Prostate gland (tissue), 2 donors: ENCODE results near the gene SLC38A10.

Experiments
- CTCF ChIP-seq, 4 experiments: fragments of 200-600 bp in 2 of 4; fragments of 450-650 bp in 2 of 4; sonication (generic) in 2 of 4; IDR thresholded peaks; 1 replicate in 3 of 4; 2 replicates in 1 of 4; pipeline ENCODE4 v1.5.1; 2016 to 2019; ENCODE audit warnings: antibody characterized with exemption in 4 of 4, mild to moderate bottlenecking in 2 of 4, moderate library complexity in 2 of 4
- POLR2A ChIP-seq: fragments of 450-650 bp; IDR thresholded peaks from one replicate; pipeline ENCODE4 v1.6.1; 2016; ENCODE audit warnings: antibody characterized with exemption, mild to moderate bottlenecking
- POLR2AphosphoS5 ChIP-seq: sonication (generic); formaldehyde crosslinking; IDR thresholded peaks from one replicate; pipeline ENCODE4 v1.6.1; 2017; ENCODE audit warnings: antibody characterized with exemption

GRCh38 chr17:81298325-81298990 is 3.4 kb upstream of the SLC38A10 start:
- TF ChIP-seq POLR2AphosphoS5 (peak; percentile 79), CTCF (IDR thresholded peaks at IDR 0.05) (no peak), POLR2A (no peak)
